GM23248 (cell line): ENCODE measurements around the gene SIVA1.

ENCODE experiments used
- EZH2 ChIP-seq: fragments of 200-600 bp; sonication (generic); IDR thresholded peaks from 2 replicates; pipeline ENCODE4 v1.6.1; 2018; ENCODE audit warnings: antibody characterized with exemption, mild to moderate bottlenecking; ENCODE audit not compliant: insufficient read depth, poor library complexity, severe bottlenecking
- EZH2phosphoT487 ChIP-seq: fragments of 200-600 bp; sonication (generic); IDR thresholded peaks from 2 replicates; pipeline ENCODE4 v1.6.1; 2018; ENCODE audit warnings: antibody characterized with exemption, moderate library complexity, mild to moderate bottlenecking, low read depth; ENCODE audit not compliant: insufficient read depth

DNA sequence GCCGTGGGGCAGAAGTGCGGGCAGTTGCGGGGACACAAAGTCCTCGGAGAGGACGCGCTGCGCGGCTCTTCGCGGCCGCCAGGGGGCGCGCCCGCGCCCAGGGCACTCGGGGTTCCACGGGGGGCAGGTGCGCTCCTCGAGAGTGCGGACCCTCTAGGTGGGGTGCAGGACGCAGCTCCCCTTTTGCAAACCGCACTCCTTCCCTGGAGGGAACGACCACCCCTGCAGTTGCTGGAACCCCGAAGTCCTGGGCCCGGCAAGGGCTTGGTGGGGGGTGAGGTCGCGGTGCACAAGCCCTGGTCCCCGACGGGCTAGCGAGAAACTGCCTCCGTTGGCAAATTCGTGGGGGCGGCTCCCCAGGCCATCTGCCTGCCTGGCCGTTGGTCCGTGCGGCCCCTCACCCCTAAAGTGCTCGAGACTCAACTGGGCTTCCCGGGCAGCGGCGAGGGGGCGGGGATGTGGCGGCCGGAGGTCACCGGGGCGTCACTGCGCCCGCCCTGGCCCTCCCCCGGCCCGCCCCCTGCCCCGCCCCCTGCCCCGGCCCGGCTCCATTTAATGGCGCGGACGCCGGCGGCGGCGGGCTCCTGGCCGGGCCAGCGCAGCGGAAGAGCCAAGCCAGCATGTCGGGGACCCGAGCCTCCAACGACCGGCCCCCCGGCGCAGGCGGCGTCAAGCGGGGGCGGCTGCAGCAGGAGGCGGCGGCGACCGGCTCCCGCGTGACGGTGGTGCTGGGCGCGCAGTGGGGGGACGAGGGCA is 29.1 kb upstream of the SIVA1 start, which contains the start of gene ADSS1:
- TF ChIP-seq EZH2 (no peak), EZH2phosphoT487 (no peak)
